OCI-LY1 (cell line): ENCODE results near the gene LRP5.
A peak's percentile ranks its signal among the peaks of the same experiment; 100 is the strongest.

ENCODE experiments used
- H2AFZ ChIP-seq: fragments of 200-600 bp; sonication (generic), shearing (Covaris generic); 2 replicates; pipeline ENCODE4 v1.6.0; 2014; ENCODE audit warnings: antibody characterized with exemption, mild to moderate bottlenecking, low read length
- H3F3A ChIP-seq: fragments of 200-600 bp; sonication (generic), shearing (Covaris generic); 2 replicates; pipeline ENCODE4 v1.6.0; 2014; ENCODE audit warnings: mild to moderate bottlenecking, antibody characterized with exemption, low read length, moderate library complexity; ENCODE audit not compliant: insufficient read depth
- H3K27ac ChIP-seq: fragments of 200-600 bp; sonication (generic); 2 replicates; pipeline ENCODE4 v1.5.1; 2014; ENCODE audit warnings: low read length, mixed run types, mild to moderate bottlenecking, low read depth; ENCODE audit not compliant: poor library complexity, severe bottlenecking
- H3K27me3 ChIP-seq: fragments of 200-600 bp; sonication (generic); 2 replicates; pipeline ENCODE4 v1.6.0; 2014; ENCODE audit warnings: antibody characterized with exemption, mild to moderate bottlenecking, low read length, moderate library complexity; ENCODE audit not compliant: insufficient read depth
- H3K36me3 ChIP-seq: fragments of 200-600 bp; sonication (generic); 2 replicates; pipeline ENCODE4 v1.6.1; 2014; ENCODE audit warnings: mild to moderate bottlenecking, antibody characterized with exemption, low read length, moderate library complexity, mixed read lengths; ENCODE audit not compliant: insufficient read depth
- H3K4me1 ChIP-seq: fragments of 200-600 bp; sonication (generic); 2 replicates; pipeline ENCODE4 v1.5.1; 2014; ENCODE audit warnings: mild to moderate bottlenecking, low read length, moderate library complexity; ENCODE audit not compliant: insufficient read depth, severe bottlenecking
- H3K4me2 ChIP-seq: fragments of 200-600 bp; sonication (generic), shearing (Covaris generic); 2 replicates; pipeline ENCODE4 v1.6.1; 2014; ENCODE audit warnings: low read length
- H3K4me3 ChIP-seq: fragments of 200-600 bp; sonication (generic); 2 replicates; pipeline ENCODE4 v1.5.1; 2014; ENCODE audit warnings: low read length, low read depth, mild to moderate bottlenecking, mixed read lengths; ENCODE audit not compliant: poor library complexity, severe bottlenecking
- H3K79me2 ChIP-seq: fragments of 200-600 bp; shearing (Covaris generic); 2 replicates; pipeline ENCODE4 v1.6.1; 2016; ENCODE audit warnings: mixed run types, low read length, mixed read lengths; ENCODE audit not compliant: insufficient read depth
- H3K9ac ChIP-seq: fragments of 200-600 bp; sonication (generic), shearing (Covaris generic); 2 replicates; pipeline ENCODE4 v1.6.1; 2014; ENCODE audit warnings: mild to moderate bottlenecking, low read length, mixed read lengths
- H3K9me2 ChIP-seq: fragments of 200-600 bp; sonication (generic), shearing (Covaris generic); 2 replicates; pipeline ENCODE4 v1.6.1; 2014; ENCODE audit warnings: low read depth, mild to moderate bottlenecking, low read length, mixed read lengths
- H3K9me3 ChIP-seq: fragments of 200-600 bp; shearing (Covaris generic); 2 replicates; pipeline ENCODE4 v1.6.1; 2014; ENCODE audit warnings: low read length, mixed read lengths
- H4K20me1 ChIP-seq: fragments of 200-600 bp; sonication (generic), shearing (Covaris generic); 2 replicates; pipeline ENCODE4 v1.6.0; 2016; ENCODE audit warnings: mild to moderate bottlenecking, low read length; ENCODE audit not compliant: insufficient read depth
- EZH2 ChIP-seq: fragments of 200-600 bp; sonication (generic), shearing (Covaris generic); IDR thresholded peaks from 2 replicates; pipeline ENCODE4 v1.8.0; 2017; ENCODE audit warnings: borderline replicate concordance, mixed run types, mild to moderate bottlenecking, antibody characterized with exemption, low read length, moderate library complexity, mixed read lengths
- TF ChIP-seq, protein P1 (sequence below): fragments of 200-600 bp; sonication (generic), shearing (Covaris generic); IDR thresholded peaks from 2 replicates; pipeline ENCODE4 v1.5.1; 2017; ENCODE audit warnings: mild to moderate bottlenecking, antibody characterized with exemption, low read length, moderate library complexity, mixed read lengths

Gene LRP5

DNA sequence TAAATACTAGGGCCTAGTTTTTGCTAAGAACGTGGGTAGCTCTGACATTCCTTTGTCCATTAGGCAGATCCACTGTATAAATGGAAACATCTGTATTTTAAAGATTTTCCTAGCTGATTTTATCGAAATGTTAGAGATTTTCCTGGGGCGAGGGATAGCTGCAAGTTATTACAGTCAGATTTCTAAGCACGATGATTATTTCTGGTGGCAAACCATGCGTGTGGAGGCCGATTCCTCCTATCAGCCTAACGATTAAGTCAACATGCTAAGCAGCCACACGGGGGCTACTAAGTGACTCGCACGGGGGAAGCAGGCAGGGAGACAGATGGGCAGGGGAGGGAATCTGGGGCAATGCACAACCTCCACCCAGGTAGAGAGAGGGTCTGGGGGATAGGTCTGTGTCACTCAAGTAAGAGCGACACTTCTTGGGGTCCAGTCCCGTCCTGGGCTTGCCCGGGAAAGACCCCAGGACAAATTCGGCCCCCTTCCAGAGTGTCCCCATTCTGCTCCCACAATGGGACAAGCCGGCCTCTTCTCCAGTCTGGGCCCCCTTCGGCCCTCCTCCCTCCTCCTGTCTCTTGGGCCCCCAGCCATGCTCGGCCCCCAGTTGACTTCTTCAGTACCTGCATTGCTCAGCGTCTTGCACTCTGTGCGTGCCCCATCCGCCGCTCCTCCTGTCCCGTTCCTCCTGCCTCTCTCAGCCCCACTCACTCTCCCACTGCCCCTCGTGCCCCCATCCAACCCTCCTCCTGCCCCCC is 41.2 kb upstream of the LRP5 start:
- Histone ChIP-seq H3K27me3 (no peaks in the 10 kb centered on the region), H2AFZ (no peak overlapping the region), H3K4me1 (peaks cover 56% of the 10 kb centered on the region), H3K4me2 (peak overlapping the region; percentile 85), H4K20me1 (no peaks in the 10 kb centered on the region), H3K79me2 (no peaks in the 10 kb centered on the region), H3K9me3 (no peaks in the 10 kb centered on the region), H3K4me3 (peak overlapping the region; percentile 92), H3K9ac (peak overlapping the region; percentile 89), H3F3A (peaks cover 9% of the 10 kb centered on the region; the same call in 1 of the 2 replicates), H3K27ac (peak overlapping the region; percentile 62), H3K36me3 (peaks cover 21% of the 10 kb centered on the region; the same call in 1 of the 2 replicates), H3K9me2 (no peaks in the 10 kb centered on the region)
- no peak for TF ChIP-seq EZH2
- TF ChIP-seq, protein P1, sequence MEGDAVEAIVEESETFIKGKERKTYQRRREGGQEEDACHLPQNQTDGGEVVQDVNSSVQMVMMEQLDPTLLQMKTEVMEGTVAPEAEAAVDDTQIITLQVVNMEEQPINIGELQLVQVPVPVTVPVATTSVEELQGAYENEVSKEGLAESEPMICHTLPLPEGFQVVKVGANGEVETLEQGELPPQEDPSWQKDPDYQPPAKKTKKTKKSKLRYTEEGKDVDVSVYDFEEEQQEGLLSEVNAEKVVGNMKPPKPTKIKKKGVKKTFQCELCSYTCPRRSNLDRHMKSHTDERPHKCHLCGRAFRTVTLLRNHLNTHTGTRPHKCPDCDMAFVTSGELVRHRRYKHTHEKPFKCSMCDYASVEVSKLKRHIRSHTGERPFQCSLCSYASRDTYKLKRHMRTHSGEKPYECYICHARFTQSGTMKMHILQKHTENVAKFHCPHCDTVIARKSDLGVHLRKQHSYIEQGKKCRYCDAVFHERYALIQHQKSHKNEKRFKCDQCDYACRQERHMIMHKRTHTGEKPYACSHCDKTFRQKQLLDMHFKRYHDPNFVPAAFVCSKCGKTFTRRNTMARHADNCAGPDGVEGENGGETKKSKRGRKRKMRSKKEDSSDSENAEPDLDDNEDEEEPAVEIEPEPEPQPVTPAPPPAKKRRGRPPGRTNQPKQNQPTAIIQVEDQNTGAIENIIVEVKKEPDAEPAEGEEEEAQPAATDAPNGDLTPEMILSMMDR, result peak; percentile 45

DNA sequence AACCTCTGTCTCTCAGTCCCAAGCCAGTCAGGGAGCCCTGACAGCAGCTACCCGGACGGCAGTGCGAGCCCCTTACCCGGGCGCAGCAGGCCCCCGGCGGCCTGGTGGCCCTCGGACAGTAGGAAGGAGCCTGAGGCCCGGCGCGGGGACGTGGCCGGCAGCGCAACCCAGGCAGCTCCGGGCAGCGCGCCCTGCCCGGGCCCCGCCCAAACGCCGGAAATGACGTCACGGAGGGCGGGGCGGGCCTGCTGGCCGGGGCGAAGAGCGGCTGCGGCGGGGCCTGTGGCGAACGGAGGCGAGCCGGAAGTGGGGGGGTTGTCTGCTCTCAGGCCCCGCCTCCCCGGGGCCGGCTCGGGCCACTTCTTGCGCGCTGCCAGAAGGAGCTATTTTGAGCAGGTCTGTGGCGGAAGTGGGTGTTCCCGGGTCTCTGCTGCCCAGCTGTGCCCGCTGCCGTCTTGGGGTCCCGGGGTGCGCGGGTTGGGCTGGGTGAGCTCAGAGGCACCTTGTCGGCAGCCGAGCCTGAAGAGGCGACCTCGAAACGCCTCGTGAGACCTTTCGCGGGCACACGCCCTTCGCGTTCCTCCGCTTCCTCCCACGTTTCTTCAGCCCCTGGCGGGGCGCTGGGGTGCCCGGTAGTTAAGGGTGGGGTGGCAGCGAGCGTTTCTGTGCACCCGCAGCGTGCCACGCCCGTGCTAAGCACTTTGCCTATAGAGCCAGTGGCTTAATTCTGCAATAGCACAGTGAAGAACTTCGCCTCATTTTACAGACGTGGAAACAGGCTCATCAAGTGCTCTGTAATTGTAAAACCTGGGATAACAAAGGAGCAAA is 40.4 kb upstream of the LRP5 start, which contains the start of gene C11orf24:
Gene C11orf24 (minus strand): TSS at position 193 of the 828 bp plus-strand sequence. CDS start 8,206 bp downstream, outside the sequence.
- Histone ChIP-seq H3K9me3 (no peaks in the 10 kb centered on the region), H2AFZ (0 out of 2 replicates have a peak within 1 kb of the TSS, but pooled peaks have one; percentile 7), H3K4me1 (peaks cover 48% of the 10 kb centered on the region), H3K27me3 (no peaks in the 10 kb centered on the region), H3K4me3 (peak within 1 kb of the TSS; percentile 92), H3K79me2 (no peaks in the 10 kb centered on the region), H3K9me2 (no peaks in the 10 kb centered on the region), H3K27ac (peak within 1 kb of the TSS; percentile 84), H3F3A (peaks cover 5% of the 10 kb centered on the region; the same call in 1 of the 2 replicates), H3K4me2 (peak within 1 kb of the TSS; percentile 85), H3K9ac (peak within 1 kb of the TSS; percentile 89), H4K20me1 (no peaks in the 10 kb centered on the region), H3K36me3 (peaks cover 16% of the 10 kb centered on the region; the same call in 1 of the 2 replicates)
- TF ChIP-seq, protein P1, result no peak
- no peak for TF ChIP-seq EZH2

DNA sequence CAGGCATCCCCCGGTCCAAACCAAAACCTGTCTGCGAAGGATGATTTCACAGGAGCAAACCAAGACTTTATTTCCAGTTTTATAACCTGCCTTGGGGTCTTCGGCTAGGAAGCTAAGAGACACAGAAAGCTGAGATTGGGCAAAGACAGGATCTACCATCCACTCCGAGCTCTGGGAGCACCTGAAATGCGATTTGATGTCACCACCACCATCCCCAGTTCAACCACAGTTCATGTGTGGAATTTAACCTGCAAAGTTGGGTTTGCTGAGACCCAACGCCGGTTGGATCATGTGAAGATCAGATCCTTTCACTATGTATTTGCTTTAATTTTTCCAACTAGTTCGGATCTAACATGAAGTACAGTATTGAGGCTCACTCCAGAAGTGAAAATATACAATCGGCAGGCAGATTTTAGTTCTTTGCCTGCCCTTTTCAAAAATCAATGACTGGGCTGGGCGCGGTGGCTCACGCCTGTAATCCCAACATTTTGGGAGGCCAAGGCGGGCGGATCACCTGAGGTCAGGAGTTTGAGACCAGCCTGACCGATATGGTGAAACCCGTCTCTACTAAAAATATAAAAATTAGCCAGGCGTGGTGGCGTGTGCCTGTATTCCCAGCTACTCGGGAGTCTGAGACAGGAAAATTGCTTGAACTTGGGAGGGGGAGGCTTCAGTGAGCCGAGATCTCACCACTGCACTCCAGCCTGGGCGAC is 39.2 kb upstream of the LRP5 start:
- H3F3A ChIP-seq, result peaks cover 3% of the 10 kb centered on the region; the same call in 1 of the 2 replicates
- H3K4me1 ChIP-seq, result peaks cover 38% of the 10 kb centered on the region
- H3K9me2 ChIP-seq, result no peaks in the 10 kb centered on the region
- peaks cover 5% of the 10 kb centered on the region; the same call in 1 of the 2 replicates for H3K36me3 ChIP-seq
- H3K9me3 ChIP-seq, result no peaks in the 10 kb centered on the region
- no peak for TF ChIP-seq EZH2
- TF ChIP-seq, protein P1, result no peak
- no peaks in the 10 kb centered on the region for H4K20me1 ChIP-seq
- H2AFZ ChIP-seq, result no peak overlapping the region
- H3K79me2 ChIP-seq, result no peaks in the 10 kb centered on the region
- H3K27me3 ChIP-seq, result no peaks in the 10 kb centered on the region
- H3K4me3 ChIP-seq, result peak overlapping the region; percentile 92
- peak overlapping the region; percentile 87 for H3K9ac ChIP-seq
- peak overlapping the region; percentile 84 for H3K4me2 ChIP-seq
- peak overlapping the region; percentile 84 for H3K27ac ChIP-seq
